GM10847 (cell line): ENCODE results near the gene BEX2.

Source experiments
- POLR2A ChIP-seq: IDR thresholded peaks from 2 replicates; pipeline ENCODE4 v1.6.1; 2011; ENCODE audit not compliant: insufficient read length; ENCODE audit errors: extremely low read depth

The BEX2 gene

DNA sequence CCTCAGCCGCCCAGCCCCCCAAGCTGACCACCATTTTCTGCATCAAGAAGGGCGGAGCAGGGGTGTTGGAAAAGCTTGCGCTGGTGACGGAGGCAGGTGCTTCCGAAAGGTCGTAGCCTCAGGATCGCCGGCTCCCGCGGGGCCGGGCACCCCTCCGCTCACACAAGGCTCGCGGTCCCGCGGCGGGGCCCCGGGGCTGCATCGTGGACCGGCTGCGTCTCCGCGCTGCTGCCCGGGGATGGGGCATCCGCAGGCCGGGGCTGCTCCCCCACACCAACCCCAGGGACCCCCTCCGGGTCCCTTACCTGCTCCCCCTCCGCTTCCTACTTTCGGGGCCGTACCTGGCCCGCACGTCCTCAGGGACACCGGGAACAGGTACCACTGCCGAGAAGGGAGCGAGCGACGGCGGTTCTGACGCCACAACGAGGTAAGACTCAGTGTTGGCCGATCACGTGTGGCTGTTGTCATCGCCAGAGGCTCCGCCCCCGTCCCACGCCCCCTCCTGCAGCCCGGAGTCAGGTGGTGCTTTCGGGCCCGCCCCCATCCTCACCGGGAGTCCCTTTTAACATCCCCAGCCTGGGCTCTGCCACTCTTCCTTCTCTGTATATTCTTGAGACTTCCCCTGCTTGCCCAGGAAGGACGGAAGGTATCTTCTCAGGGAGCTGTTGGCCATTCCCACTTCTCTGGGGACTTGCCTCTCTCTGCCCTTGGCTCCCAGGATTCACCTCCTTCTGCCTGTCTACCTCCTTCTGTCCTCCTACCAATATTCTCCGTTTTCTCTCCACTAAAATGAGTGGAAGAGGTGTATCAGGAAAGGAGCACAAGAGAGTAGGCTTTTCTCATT lies at the start of gene BEX2:
Gene BEX2 (minus strand): TSS at position 436 of the 844 bp plus-strand sequence. CDS start 1,014 bp downstream, outside the sequence.
- no peak for TF ChIP-seq POLR2A

DNA sequence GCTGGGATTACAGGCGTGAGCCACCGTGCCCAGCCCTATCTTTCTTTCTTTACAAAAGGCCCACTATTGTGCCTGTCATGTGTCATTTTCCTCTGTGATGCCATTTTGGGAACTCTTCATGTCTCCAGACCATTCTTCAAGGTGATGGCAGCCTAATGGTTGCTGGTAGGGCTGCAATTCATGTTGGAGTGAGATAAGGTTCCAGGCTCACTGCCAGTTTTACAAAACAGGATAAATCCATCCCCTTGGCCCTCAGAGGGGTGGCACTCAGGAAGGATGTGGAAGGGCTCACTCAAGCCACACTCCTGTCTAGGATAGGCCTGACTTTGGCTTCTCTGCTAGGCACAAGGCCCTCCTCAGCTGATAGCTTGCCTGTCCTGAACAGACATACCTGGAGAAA lies 49.3 kb upstream of the BEX2 start:
- TF ChIP-seq POLR2A: no peak

- TF ChIP-seq POLR2A: no peak
Observed at GRCh38 chrX:103357871-103358270, 47.1 kb upstream of the BEX2 start.

GRCh38 chrX:103356858-103357257 lies 46.1 kb upstream of the BEX2 start:
- TF ChIP-seq POLR2A: no peak

DNA sequence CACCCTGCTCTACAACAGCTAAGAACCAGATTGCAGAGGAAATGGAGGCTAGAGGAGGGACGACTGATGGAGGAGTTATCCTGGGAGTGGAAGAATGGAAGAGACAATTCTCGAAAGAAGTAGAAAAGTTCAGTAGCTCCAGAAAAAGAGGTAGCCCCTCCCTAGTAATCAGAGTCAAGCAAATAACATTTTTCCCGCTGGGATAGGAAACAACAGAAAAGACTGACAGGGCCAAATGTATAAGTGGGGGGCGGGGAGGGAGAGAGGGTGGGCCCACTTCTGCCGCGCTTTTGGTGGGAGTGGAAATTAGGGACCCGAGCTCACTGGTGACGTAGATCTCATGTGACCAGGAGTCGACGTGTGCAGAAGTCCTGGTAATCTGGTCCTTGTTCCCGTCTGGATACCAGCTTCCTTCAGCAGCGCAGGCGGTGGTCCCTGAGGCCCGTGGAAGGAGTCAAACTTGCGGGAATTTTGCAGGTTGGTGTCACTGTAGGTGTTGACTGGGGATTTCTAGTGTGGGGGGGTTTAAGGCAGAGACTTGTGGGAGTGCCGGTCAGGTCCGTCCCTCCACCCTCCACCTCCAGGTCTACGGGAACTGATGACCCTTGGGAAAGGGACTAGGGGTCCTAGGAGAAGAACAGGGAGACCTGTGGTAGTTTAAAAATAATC lies 45.5 kb upstream of the BEX2 start, which contains the start of gene TCEAL9:
Gene TCEAL9 (plus strand): TSS at position 377 of the 669 bp plus-strand sequence. CDS start 1,179 bp downstream, outside the sequence.
- no peak for TF ChIP-seq POLR2A

DNA sequence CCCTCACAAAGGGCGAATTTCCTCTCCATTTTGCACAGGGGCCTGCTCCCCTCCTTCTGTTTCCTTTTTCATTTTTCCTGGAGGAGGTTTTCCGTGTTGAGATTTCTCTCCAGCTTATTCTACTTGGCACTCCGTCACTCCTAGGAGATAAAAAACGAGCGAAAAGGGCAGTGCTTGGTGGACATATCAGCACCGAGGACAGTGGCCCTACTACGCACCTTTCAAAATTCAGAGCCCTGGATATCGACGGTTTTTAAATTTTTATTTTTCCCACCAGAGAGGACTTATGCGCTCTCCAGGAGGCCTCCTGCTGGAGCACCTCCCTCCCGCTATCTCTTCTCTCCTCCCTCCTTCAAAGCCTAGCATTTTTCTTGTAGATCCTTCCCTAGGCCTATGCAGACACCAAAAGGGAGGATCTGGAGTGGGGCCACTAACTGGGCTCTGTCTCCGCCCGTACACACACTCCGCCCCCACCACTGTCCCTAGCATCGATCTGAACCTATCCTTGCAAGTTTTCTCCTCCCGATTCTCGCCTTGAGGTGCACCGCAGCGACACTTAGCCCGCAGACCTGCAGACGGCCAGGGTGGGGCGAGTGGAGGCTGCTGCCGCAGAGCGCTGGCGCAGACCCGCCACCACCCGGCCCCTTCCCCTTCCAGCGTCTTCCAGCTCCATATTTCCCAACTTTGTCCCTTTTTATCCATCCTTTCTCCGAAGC lies 37.0 kb upstream of the BEX2 start:
- no peak for TF ChIP-seq POLR2A

DNA sequence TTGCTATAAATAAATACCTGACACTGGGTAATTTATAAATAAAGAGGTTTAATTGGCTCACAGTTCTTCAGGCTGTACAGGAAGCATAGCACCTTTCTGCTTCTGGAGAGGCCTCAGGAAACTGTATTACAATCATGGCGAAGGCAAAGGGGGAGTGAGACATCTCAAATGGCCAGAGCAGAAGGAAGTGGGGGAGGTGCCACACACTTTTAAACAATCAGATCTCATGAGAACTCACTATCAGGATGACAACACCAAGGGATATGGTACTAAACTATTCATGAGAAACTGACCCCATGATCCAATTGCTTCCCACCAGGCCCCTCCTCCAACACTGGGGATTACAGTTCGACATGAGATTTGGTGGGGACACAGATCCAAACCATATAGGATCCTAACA lies 33.8 kb upstream of the BEX2 start:
- no peak for TF ChIP-seq POLR2A

DNA sequence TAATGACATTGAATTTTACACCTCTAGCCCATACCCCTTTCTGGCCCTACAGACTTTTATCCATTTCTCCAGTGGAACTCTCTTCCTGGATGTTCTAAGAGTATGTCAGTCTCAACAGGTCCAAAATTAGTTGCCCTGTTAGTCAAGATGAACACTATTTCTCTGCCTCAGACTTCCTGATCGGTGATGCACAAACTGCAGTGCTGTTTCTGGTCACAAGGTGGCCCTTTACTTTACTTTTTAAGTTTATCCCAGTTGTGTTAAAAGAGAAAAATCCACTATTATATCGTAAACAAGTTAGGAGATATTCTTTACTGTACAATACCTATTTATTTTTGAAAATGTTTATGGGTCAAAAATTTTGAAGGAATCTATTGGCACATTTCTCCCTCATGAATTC lies 32.3 kb upstream of the BEX2 start:
- TF ChIP-seq POLR2A: no peak

GRCh38 chrX:103338663-103339062 lies 27.9 kb upstream of the BEX2 start:
- TF ChIP-seq POLR2A: no peak

DNA sequence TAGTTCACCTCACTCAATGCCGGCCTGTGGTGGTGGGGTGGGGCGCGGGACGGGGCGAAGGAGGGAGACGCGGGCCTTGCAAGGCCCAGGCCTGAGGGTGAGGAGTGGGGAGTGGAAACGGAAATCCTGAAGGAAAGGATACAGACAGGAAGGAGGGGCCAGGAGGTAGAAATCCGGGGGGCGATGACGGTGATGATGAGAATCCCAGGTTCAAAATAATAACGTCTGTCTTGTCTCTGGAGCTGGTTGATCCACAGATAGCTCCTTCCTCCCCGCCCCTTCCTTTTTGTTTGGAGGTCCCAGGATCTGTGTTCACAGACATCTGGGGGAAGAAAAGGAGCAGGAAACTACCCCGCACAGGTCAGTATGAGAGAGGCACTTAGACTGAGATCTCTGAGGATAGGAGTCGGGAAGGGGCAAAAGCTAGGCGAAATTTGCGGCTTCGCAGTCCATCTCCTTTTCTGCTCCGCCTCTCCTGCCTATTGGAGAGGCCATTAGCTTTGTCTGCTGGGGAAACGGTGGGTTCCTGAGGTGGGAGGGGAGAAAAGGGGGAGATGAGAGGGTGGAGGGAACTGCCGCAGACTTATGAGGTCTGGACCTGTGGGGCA lies 20.0 kb upstream of the BEX2 start:
- no peak for TF ChIP-seq POLR2A

DNA sequence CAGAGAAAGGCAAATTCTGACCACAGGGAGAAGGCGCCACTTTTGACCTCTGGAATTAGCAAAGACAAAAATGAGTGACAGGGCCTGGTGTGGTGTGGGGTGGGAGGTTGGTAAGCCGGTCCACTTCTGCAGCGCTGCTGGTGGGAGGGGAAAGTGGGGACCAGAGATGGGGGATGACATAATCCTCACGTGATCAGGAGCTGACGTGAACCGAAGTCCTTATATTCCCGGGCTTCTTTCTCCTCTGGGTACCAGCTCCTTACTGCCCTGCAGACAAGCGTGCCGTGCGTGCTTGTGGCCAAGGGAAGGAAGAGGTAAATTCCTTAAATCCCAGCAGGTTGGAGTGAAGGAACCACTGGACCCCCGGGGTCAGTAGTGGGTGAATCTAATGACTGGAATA lies 19.2 kb upstream of the BEX2 start, which contains the start of gene TCEAL7:
Gene TCEAL7 (plus strand): TSS at position 249 of the 400 bp plus-strand sequence. CDS start 1,165 bp downstream, outside the sequence.
- no peak for TF ChIP-seq POLR2A

- TF ChIP-seq POLR2A: no peak
Observed at GRCh38 chrX:103311399-103311780, 600 bp upstream of the BEX2 start.

DNA sequence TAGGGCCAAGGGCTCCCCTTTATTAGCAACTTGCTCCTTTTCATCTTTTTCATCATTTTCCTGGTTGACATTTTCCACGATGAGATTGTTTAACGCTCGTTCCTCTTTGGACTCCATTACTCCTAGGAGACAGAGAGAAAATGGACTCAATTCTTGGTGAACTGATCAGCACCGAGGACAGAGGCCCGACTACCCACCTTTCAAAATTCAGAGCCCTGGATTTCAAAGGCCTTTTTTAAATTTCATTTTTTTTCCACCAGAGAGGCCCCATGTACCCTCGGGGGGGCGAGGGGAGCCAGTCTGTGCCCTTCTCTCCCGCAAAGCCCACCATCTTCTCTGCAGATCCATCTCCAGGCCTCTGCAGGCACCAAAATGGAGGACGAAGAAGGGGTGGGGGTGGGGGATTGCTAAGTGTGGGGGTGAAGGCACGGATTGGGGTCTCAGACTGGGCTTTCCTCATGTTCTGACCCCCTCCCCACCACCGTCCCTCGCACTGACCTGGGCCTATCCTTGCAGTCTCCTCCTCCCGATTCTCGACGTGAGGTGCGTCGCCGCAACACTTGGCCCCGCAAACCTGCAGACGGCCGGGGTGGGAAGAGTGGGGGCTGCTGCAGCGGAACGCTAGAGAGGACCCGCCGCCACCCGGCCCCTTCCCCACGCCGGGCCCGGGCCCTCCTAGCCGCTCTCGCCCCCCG lies 783 bp downstream of the BEX2 start:
- no peak for TF ChIP-seq POLR2A

DNA sequence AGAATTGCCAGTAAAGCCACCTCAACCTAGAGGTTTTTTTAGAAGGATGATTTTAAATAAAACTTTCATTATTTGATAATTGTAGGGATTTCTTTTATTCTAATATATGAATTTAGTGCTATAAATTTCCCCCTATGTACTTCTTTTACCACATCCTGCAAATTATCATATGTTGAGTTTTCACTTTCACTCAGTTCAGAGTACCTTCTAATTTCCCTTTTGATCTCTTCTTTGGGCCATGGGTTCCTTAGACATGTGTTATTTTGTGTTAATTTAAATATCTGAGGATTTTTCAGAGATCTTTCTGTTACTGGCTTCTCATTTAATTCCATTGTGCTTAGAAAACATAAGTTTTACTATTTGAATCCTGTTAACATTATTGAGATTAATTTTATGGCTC lies 6.1 kb downstream of the BEX2 start:
- no peak for TF ChIP-seq POLR2A

- TF ChIP-seq POLR2A: no peak
Observed at GRCh38 chrX:103293118-103293517, 17.7 kb downstream of the BEX2 start.
